Gastroesophageal sphincter (tissue), 4 donors: ENCODE data around the gene GPR61. TPM values are rescaled to one million over a fixed set of nuclear protein-coding genes. Genes with fewer than 3 reads are reported as not detected.

ENCODE experiments used
- ATAC-seq: fragments of 150-250 bp; one replicate; pipeline ENCODE4 v1.9.1; 2016; ENCODE audit warnings: mild to moderate bottlenecking, moderate library complexity
- H3K27ac ChIP-seq, 4 donors: fragments of 200-600 bp; sonication (generic) in 3 of 4; 1 replicate in 3 of 4; 2 replicates in 1 of 4; pipeline ENCODE4 v1.5.1; 2016 to 2019
- H3K27me3 ChIP-seq: fragments of 200-600 bp; sonication (generic); one replicate; pipeline ENCODE4 v1.5.1; 2019
- H3K36me3 ChIP-seq, 2 donors: fragments of 200-600 bp; sonication (generic); one replicate each; pipeline ENCODE4 v1.5.1; 2019; ENCODE audit warnings: control low read depth in 1 of 2
- H3K4me1 ChIP-seq, 3 donors: fragments of 200-600 bp; sonication (generic); 1 replicate in 2 of 3; 2 replicates in 1 of 3; pipeline ENCODE4 v1.5.1; 2016 to 2019; ENCODE audit warnings: control low read depth in 2 of 3
- H3K4me3 ChIP-seq, 2 donors: fragments of 200-600 bp; sonication (generic); one replicate each; pipeline ENCODE4 v1.5.1; 2019; ENCODE audit warnings: mild to moderate bottlenecking in 1 of 2, moderate library complexity in 1 of 2
- H3K9me3 ChIP-seq, 3 donors: fragments of 200-600 bp; sonication (generic); one replicate each; pipeline ENCODE4 v1.5.1; 2017 to 2019; ENCODE audit warnings: control low read depth in 2 of 3
- EP300 ChIP-seq: sonication (generic); formaldehyde crosslinking; IDR thresholded peaks from one replicate; pipeline ENCODE4 v1.6.1; 2017; ENCODE audit warnings: antibody characterized with exemption, mild to moderate bottlenecking
- POLR2A ChIP-seq, 2 donors: fragments of 450-650 bp; IDR thresholded peaks; one replicate each; pipeline ENCODE4 v1.6.1; 2017; ENCODE audit warnings: antibody characterized with exemption in 2 of 2, mild to moderate bottlenecking in 2 of 2, moderate library complexity in 1 of 2
- POLR2AphosphoS5 ChIP-seq: sonication (generic); formaldehyde crosslinking; IDR thresholded peaks from one replicate; pipeline ENCODE4 v1.6.1; 2017; ENCODE audit warnings: antibody characterized with exemption
- WGBS, 2 donors: methylation state at CpG; one replicate each; pipeline ENCODE4 v1.1.5; 2018; ENCODE audit warnings: low coverage in 1 of 2; 5-methylcytosine and 5-hydroxymethylcytosine counted together
- total RNA-seq, 4 donors: library from RNA; depleted of rRNA; stranded (reverse); fragments of >200 nt; gene quantifications; one replicate each; pipeline ENCODE4 v1.1.0, GENCODE V29; 2016
- TF ChIP-seq, protein P1 (sequence below), 4 experiments: fragments of 200-600 bp in 2 of 4; fragments of 450-650 bp in 2 of 4; sonication (generic) in 1 of 4; IDR thresholded peaks; one replicate each; pipeline ENCODE4 v1.5.1; 2017 to 2019; ENCODE audit warnings: antibody characterized with exemption in 4 of 4, mild to moderate bottlenecking in 2 of 4, moderate library complexity in 2 of 4

The GPR61 gene
- total RNA-seq, 4 donors from 2014 or later: not detected

- Histone ChIP-seq H3K27ac (no peak overlapping the region), H3K27me3 (no peaks in the 10 kb centered on the region), H3K4me3 (no peak overlapping the region), H3K36me3 (no peaks in the 10 kb centered on the region), H3K4me1 (peaks cover 0 to 10% (median 5%) of the 10 kb centered on the region in 3 donors), H3K9me3 (no peaks in the 10 kb centered on the region)
- WGBS, 2 donors: 57 to 75% methylated on average over 3 of the region's 3 CpGs
- TF ChIP-seq POLR2A (IDR thresholded peaks at IDR 0.05): no peak
- no peak for TF ChIP-seq EP300
- TF ChIP-seq, protein P1, sequence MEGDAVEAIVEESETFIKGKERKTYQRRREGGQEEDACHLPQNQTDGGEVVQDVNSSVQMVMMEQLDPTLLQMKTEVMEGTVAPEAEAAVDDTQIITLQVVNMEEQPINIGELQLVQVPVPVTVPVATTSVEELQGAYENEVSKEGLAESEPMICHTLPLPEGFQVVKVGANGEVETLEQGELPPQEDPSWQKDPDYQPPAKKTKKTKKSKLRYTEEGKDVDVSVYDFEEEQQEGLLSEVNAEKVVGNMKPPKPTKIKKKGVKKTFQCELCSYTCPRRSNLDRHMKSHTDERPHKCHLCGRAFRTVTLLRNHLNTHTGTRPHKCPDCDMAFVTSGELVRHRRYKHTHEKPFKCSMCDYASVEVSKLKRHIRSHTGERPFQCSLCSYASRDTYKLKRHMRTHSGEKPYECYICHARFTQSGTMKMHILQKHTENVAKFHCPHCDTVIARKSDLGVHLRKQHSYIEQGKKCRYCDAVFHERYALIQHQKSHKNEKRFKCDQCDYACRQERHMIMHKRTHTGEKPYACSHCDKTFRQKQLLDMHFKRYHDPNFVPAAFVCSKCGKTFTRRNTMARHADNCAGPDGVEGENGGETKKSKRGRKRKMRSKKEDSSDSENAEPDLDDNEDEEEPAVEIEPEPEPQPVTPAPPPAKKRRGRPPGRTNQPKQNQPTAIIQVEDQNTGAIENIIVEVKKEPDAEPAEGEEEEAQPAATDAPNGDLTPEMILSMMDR (IDR thresholded peaks at IDR 0.05): no peak
- TF ChIP-seq POLR2AphosphoS5: no peak
- no peak for ATAC-seq
These were observed 24.8 kb upstream of the GPR61 start for GRCh38 chr1:109514846-109515245.

- Histone ChIP-seq H3K9me3 (no peaks in the 10 kb centered on the region), H3K27ac (no peak overlapping the region)
- WGBS, 2 donors: 82 to 90% methylated on average over 3 to 5 of the region's 5 CpGs
These were observed 22.8 kb upstream of the GPR61 start for GRCh38 chr1:109516872-109517271.

GRCh38 chr1:109517337-109517736 lies 22.3 kb upstream of the GPR61 start:
- peaks cover 5% of the 10 kb centered on the region for H3K27me3 ChIP-seq
- no peak for TF ChIP-seq POLR2AphosphoS5
- no peak for TF ChIP-seq EP300
- TF ChIP-seq, protein P1 (IDR thresholded peaks at IDR 0.05): no peak
- TF ChIP-seq POLR2A (IDR thresholded peaks at IDR 0.05): no peak
- WGBS, 2 donors: 85 to 100% methylated on average over 1 to 5 of the region's 5 CpGs
- H3K36me3 ChIP-seq: no peaks in the 10 kb centered on the region
- no peaks in the 10 kb centered on the region for H3K9me3 ChIP-seq
- H3K27ac ChIP-seq: no peak overlapping the region
- no peak overlapping the region for H3K4me3 ChIP-seq
- ATAC-seq: no peak
- H3K4me1 ChIP-seq: no peaks in the 10 kb centered on the region

More at GRCh38 chr1:109516872-109517271, 22.8 kb upstream of the GPR61 start:
- no peaks in the 10 kb centered on the region for H3K36me3 ChIP-seq
- peaks cover 5% of the 10 kb centered on the region for H3K27me3 ChIP-seq
- TF ChIP-seq, protein P1 (IDR thresholded peaks at IDR 0.05): no peak
- TF ChIP-seq POLR2AphosphoS5 (no peak), POLR2A (IDR thresholded peaks at IDR 0.05) (no peak), EP300 (no peak)
- no peak for ATAC-seq
- H3K4me3 ChIP-seq: no peak overlapping the region
- H3K4me1 ChIP-seq: no peaks in the 10 kb centered on the region

DNA sequence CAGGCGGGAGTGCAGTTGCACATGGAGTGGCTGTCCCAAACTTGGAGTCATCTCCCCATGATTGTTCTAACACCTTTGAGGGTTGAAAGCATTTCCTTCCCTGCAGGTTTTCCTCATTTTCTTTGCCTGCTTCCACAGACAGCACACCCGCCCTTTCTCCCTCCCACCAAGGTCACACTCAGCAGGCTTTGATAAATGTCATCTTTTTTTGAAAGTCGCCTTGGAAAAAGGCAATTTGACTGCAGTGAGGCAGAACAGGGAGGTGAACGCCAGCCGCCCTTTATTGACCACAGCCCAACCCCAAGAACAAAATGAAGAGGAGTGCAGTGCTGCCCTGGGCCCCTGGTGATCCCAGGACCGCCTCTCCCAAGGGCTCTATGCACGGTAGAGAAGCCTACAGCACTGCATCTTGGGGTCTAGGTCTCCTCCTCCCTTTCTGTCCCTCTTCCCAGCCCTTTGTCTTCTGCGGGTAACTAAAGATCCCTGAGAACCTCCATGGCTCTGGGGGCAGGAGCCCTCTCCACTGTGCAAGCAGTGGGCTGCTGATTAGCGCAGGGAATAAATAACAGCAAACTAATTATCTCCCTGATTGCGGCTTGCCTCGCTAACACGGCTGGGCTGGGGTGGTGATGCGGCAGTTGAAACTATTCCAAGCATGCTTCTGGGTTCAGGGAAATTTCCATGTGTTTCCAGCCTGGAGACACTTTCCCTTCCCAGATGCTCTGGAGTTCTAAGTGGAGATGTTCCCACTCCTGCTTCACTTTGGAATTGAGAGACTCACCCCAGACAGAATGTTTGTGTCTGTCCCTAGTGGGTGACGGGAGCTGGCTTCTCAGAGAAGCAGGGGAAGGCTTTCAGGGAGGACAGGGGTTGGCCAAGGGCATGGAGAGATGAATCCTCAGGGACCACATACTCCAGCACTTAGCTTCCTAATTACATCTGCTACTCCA lies 18.4 kb upstream of the GPR61 start:
- Histone ChIP-seq H3K4me3 (no peak overlapping the region), H3K27ac (no peak overlapping the region), H3K36me3 (no peaks in the 10 kb centered on the region), H3K4me1 (no peaks in the 10 kb centered on the region), H3K27me3 (peaks cover 5% of the 10 kb centered on the region), H3K9me3 (no peaks in the 10 kb centered on the region)
- no peak for ATAC-seq
- 70 to 100% methylated on average over 1 to 7 of the region's 14 CpGs for WGBS, 2 donors
- TF ChIP-seq POLR2A (IDR thresholded peaks at IDR 0.05) (no peak), EP300 (no peak), POLR2AphosphoS5 (no peak)
- TF ChIP-seq, protein P1 (IDR thresholded peaks at IDR 0.05): no peak

DNA sequence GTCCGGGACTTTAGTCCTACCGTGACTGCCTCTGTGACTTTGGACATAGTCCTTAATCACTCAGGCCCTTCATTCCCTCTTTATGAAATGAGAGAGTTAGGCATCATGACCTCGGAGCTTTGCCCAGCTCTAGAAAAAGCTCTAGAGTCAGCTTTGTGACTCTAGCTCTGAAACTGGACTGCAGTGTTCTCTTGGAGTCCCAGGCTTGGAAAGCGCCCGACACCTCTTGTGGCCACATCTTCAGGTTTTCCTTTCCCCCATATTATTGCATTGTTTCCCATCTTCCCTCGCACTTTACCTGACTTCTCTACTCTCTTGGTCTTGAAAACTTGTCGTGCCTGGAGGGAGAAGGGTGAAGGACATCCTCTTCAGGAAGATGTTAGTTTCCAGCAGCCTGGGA lies 17.6 kb upstream of the GPR61 start:
- H3K27ac ChIP-seq: no peak overlapping the region
- no peak overlapping the region for H3K4me3 ChIP-seq
- ATAC-seq: no peak
- H3K36me3 ChIP-seq: no peaks in the 10 kb centered on the region
- H3K27me3 ChIP-seq: peaks cover 5% of the 10 kb centered on the region
- no peaks in the 10 kb centered on the region for H3K4me1 ChIP-seq
- no peaks in the 10 kb centered on the region for H3K9me3 ChIP-seq
- TF ChIP-seq EP300 (no peak), POLR2AphosphoS5 (no peak), POLR2A (IDR thresholded peaks at IDR 0.05) (no peak)
- TF ChIP-seq, protein P1 (IDR thresholded peaks at IDR 0.05): no peak
- 87% methylated on average over 6 of the region's 7 CpGs; no CpG with 5 or more reads in 1 of the 2 donors for whole genome bisulfite sequencing, 2 donors
